Peyer's patch (tissue), 4 donors: ENCODE data around the gene HUS1B. TPM values are rescaled to one million over a fixed set of nuclear protein-coding genes. Genes with fewer than 3 reads are reported as not detected.
"Not testable (repeated sequence)": the region's sequence is repeated elsewhere in the genome, so short reads cannot be mapped to it uniquely, and the experiment has no call there.

ENCODE experiments used
- DNase-seq, 3 donors: peaks; one replicate each; pipeline ENCODE4 v3.0.0-alpha.2; 2017 to 2019
- H3K27ac ChIP-seq, 4 donors: fragments of 200-600 bp; sonication (generic); one replicate each; pipeline ENCODE4 v1.5.1; 2016 to 2019
- H3K27me3 ChIP-seq, 2 donors: fragments of 200-600 bp; sonication (generic); one replicate each; pipeline ENCODE4 v1.5.1; 2019
- H3K36me3 ChIP-seq, 3 donors: fragments of 200-600 bp; sonication (generic); one replicate each; pipeline ENCODE4 v1.5.1; 2016 to 2019
- H3K4me1 ChIP-seq, 4 donors: fragments of 200-600 bp; sonication (generic); one replicate each; pipeline ENCODE4 v1.5.1; 2016 to 2019
- H3K4me3 ChIP-seq, 4 donors: fragments of 200-600 bp; sonication (generic); 1 replicate in 3 of 4; 2 replicates in 1 of 4; pipeline ENCODE4 v1.5.1; 2016 to 2019; ENCODE audit warnings: mild to moderate bottlenecking in 1 of 4
- H3K9me3 ChIP-seq, 4 donors: fragments of 200-600 bp; sonication (generic); one replicate each; pipeline ENCODE4 v1.5.1; 2016 to 2019; ENCODE audit warnings: mild to moderate bottlenecking in 1 of 4
- POLR2A ChIP-seq, 2 donors: fragments of 450-650 bp; IDR thresholded peaks; one replicate each; pipeline ENCODE4 v1.5.1; 2017; ENCODE audit warnings: antibody characterized with exemption in 2 of 2, mild to moderate bottlenecking in 2 of 2, moderate library complexity in 2 of 2
- total RNA-seq, 4 donors: library from RNA; depleted of rRNA; stranded (reverse); fragments of >200 nt; gene quantifications; one replicate each; pipeline ENCODE4 v1.1.0, GENCODE V29; 2016
- TF ChIP-seq, protein P1 (sequence below), 6 experiments: fragments of 450-650 bp in 4 of 6; fragments of 200-600 bp in 2 of 6; sonication (generic) in 1 of 6; IDR thresholded peaks; one replicate each; pipeline ENCODE4 v1.5.1; 2017 to 2019; ENCODE audit warnings: antibody characterized with exemption in 6 of 6, mild to moderate bottlenecking in 3 of 6, moderate library complexity in 1 of 6

The HUS1B gene
- total RNA-seq, 4 donors from 2014 or later = 3.1 to 10.7 (median 4.8) TPM

DNA sequence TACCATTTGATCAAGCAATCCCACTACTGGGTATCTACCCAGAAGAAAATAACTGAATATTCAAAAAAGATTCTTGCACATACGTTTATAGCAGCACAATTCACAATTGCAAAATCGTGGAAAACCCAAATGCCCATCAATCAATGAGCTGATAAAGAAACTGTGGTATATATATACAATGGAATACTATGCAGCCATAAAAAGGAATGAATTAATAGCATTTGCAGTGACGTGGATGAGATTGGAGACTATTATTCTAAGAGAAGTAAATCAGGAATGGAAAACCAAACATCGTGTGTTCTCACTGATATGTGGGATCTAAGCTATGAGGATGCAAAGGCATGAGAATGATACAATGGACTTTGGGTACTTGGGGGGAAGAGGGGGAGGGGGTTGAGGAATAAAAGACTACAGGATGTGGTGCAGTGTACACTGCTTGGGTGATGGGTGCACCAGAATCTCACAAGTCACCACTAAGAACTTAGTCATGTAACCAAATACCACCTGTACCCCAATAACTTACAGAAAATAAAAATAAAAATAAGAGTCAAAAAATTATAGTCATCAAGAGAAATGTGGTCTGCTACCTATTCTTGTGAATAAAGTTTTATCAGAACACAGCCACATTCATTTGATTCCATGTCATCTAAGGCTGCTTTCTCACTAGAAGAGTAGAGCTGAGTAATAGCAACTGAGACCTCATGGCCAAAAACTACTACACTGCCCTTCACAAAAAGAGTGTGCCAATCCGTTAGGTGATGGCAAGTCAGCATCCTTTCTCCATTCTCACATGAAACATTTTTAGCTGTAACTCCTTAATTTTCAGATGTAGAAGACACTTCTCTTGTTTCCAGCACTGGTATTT lies 8.7 kb upstream of the HUS1B start:
- no peak for DNase-seq
- no peaks in the 10 kb centered on the region for H3K4me1 ChIP-seq
- no peak for TF ChIP-seq POLR2A (IDR thresholded peaks at IDR 0.05)
- TF ChIP-seq, protein P1, sequence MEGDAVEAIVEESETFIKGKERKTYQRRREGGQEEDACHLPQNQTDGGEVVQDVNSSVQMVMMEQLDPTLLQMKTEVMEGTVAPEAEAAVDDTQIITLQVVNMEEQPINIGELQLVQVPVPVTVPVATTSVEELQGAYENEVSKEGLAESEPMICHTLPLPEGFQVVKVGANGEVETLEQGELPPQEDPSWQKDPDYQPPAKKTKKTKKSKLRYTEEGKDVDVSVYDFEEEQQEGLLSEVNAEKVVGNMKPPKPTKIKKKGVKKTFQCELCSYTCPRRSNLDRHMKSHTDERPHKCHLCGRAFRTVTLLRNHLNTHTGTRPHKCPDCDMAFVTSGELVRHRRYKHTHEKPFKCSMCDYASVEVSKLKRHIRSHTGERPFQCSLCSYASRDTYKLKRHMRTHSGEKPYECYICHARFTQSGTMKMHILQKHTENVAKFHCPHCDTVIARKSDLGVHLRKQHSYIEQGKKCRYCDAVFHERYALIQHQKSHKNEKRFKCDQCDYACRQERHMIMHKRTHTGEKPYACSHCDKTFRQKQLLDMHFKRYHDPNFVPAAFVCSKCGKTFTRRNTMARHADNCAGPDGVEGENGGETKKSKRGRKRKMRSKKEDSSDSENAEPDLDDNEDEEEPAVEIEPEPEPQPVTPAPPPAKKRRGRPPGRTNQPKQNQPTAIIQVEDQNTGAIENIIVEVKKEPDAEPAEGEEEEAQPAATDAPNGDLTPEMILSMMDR (IDR thresholded peaks at IDR 0.05) = no peak
- no peak overlapping the region for H3K4me3 ChIP-seq
- no peaks in the 10 kb centered on the region for H3K36me3 ChIP-seq
- H3K27ac ChIP-seq = no peak overlapping the region
- H3K27me3 ChIP-seq = no peaks in the 10 kb centered on the region
- no peaks in the 10 kb centered on the region for H3K9me3 ChIP-seq

DNA sequence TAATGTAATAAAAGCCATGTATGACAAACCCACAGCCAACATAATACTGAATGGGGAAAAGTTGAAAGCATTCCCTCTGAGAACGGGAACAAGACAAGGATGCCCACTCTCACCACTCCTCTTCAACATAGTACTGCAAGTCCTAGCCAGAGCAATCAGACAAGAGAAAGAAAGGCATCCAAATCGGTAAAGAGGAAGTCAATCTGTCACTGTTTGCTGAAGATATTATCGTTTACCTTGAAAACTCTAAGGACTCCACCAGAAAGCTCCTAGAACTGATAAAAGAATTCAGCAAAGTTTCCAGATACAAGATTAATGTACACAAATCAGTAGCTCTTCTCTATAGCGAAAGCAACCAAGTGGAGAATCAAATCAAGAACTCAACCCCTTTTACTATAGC lies 6.9 kb upstream of the HUS1B start:
- H3K9me3 ChIP-seq, H3K4me1 ChIP-seq, H3K27me3 ChIP-seq, DNase-seq, H3K36me3 ChIP-seq, H3K4me3 ChIP-seq, H3K27ac ChIP-seq: not testable (repeated sequence)

DNA sequence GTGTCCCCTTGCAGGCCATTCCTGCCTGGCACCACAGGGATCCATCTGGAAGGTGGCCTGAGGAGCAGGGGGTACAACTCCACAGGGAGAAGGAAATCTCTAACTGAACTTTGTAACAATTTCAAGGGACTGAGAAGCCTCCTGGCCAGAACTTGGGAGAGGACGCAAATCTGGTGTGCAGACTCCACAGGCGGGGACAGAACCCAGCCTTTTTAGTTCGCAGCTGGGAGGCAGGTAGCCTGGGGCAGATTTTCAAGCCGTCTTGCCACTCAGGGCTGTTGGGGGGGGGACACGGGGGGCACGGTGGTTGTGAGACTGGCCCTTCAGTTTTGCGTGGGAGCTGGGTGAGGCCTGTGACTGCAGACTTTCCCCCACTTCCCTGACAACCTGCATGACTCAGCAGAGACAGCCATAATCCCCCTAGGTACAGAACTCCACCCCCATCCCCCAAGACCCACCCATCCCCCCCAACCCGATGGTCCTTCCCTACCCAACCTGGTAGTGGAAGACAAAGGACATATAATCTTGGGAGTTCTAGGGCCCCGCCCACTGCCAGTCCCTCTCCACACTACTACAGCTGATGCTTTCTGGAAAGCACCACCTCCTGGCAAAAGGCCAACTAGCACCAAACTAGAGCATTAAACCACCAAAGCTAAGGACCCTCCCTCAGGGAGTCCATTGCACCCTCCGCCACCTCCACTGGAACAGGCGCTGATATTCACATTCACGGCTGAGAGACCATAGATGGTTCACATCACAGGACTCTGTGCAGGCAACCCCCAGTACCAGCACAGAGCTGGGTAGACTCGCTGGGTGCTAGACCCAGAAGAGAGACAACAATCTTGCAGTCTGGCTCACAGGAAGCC lies 3.0 kb upstream of the HUS1B start:
- H3K36me3 ChIP-seq = peaks cover 0 to 8% (median 0%) of the 10 kb centered on the region in 3 donors
- H3K4me1 ChIP-seq = no peaks in the 10 kb centered on the region
- TF ChIP-seq POLR2A (IDR thresholded peaks at IDR 0.05) = no peak
- TF ChIP-seq, protein P1 (IDR thresholded peaks at IDR 0.05) = no peak
- H3K27me3 ChIP-seq = no peaks in the 10 kb centered on the region
- no peak overlapping the region for H3K27ac ChIP-seq
- no peak overlapping the region for H3K4me3 ChIP-seq
- H3K9me3 ChIP-seq = no peaks in the 10 kb centered on the region
- no peak for DNase-seq

DNA sequence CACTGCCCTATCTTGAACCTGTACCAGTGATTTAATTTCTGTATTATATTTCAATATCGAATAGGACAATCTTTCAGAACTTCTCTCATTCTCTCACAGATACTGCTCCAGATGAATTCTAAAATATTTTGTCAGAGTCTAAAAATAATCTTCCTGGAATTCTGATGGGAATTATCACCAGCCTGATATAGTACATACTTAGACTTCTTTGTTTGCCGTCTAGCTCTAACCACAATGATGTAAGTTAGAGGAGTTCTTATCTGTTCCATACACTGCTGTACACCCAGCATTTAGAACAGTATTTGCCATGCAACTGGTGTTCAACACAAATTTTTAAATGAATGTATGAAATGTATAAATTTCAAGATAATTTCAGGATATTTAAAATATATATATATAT lies 1.3 kb upstream of the HUS1B start:
- TF ChIP-seq, protein P1 (IDR thresholded peaks at IDR 0.05) = no peak
- no peak for TF ChIP-seq POLR2A (IDR thresholded peaks at IDR 0.05)
- Histone ChIP-seq H3K27me3 (no peaks in the 10 kb centered on the region), H3K36me3 (peaks cover 0 to 8% (median 0%) of the 10 kb centered on the region in 3 donors), H3K4me1 (no peaks in the 10 kb centered on the region), H3K4me3 (no peak overlapping the region), H3K9me3 (no peaks in the 10 kb centered on the region), H3K27ac (no peak overlapping the region)
- DNase-seq = no peak

DNA sequence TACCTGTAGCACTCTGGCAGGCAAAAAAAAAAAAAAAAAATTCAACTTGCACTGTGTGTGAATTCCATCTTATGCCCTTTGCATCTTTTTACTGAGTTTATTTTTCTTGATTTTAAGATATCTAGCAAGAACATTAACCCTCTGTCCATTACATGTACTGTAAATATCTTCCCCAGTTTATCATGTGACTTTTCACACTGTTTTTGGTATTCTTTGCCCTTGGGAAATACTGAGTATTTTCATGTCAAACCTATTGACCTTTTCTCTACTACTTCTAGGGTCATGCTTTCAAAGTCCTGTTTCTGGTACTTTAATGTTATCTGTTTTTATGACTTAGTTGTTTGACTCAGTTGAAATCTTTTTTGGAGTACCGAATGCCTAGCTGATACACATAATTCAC lies 843 bp upstream of the HUS1B start:
- H3K4me1 ChIP-seq = no peaks in the 10 kb centered on the region
- H3K4me3 ChIP-seq = no peak overlapping the region
- no peaks in the 10 kb centered on the region for H3K9me3 ChIP-seq
- no peak for DNase-seq
- TF ChIP-seq POLR2A (IDR thresholded peaks at IDR 0.05) = no peak
- TF ChIP-seq, protein P1 (IDR thresholded peaks at IDR 0.05) = no peak
- peaks cover 0 to 8% (median 0%) of the 10 kb centered on the region in 3 donors for H3K36me3 ChIP-seq
- H3K27ac ChIP-seq = no peak overlapping the region
- no peaks in the 10 kb centered on the region for H3K27me3 ChIP-seq

DNA sequence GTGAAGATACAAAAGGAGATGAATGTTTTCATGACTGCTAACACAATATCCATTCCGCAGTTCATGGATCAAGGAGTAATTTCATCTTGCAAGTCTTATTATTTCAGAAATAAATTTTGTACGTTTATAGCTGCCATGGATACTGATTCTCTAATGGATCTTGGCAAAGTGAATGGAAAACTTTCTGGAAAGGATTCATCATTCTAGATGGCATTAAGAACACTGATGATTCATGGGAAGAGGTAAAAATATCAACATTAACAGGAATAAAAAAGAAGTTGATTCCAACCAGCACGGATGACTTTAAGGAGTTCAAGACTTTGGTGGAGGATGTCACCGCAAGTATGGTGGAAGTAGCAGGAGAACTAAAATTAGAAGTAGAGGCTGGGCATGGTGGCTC lies 2.8 kb downstream of the HUS1B start:
- H3K4me3 ChIP-seq = no peak overlapping the region
- DNase-seq = no peak
- H3K27me3 ChIP-seq = no peaks in the 10 kb centered on the region

More for the DNA sequence above, 2.8 kb downstream of the HUS1B start:
- Histone ChIP-seq H3K4me1 (no peaks in the 10 kb centered on the region), H3K27ac (no peak overlapping the region), H3K36me3 (peaks cover 0 to 8% (median 0%) of the 10 kb centered on the region in 3 donors), H3K9me3 (no peaks in the 10 kb centered on the region)
- TF ChIP-seq, protein P1 (IDR thresholded peaks at IDR 0.05) = no peak
- TF ChIP-seq POLR2A (IDR thresholded peaks at IDR 0.05) = no peak
